Transverse colon (tissue), 4 donors: Measurements from ENCODE around the gene ARFGAP3. TPM values are rescaled to one million over a fixed set of nuclear protein-coding genes. Genes with fewer than 3 reads are reported as not detected.

Source experiments
- DNase-seq: peaks from one replicate; pipeline ENCODE4 v3.0.0-alpha.2; 2019
- H3K27ac ChIP-seq, 4 donors: fragments of 200-600 bp; sonication (generic); 2 replicates each; pipeline ENCODE4 v1.5.1; 2016 to 2018; ENCODE audit warnings: inconsistent platforms in 4 of 4
- H3K27me3 ChIP-seq: fragments of 200-600 bp; sonication (generic); 2 replicates; pipeline ENCODE4 v1.5.1; 2017; ENCODE audit warnings: inconsistent platforms
- H3K36me3 ChIP-seq, 4 donors: fragments of 200-600 bp; sonication (generic); 2 replicates each; pipeline ENCODE4 v1.5.1; 2017 to 2019; ENCODE audit warnings: inconsistent platforms in 4 of 4
- H3K4me1 ChIP-seq, 4 donors: fragments of 200-600 bp; sonication (generic); 2 replicates each; pipeline ENCODE4 v1.5.1; 2017 to 2020; ENCODE audit warnings: inconsistent platforms in 4 of 4
- H3K4me3 ChIP-seq, 4 donors: fragments of 200-600 bp; sonication (generic); 1 replicate in 1 of 4; 2 replicates in 3 of 4; pipeline versions ENCODE4 v1.5.1 to v1.6.1; 2017 to 2019; ENCODE audit warnings: inconsistent platforms in 4 of 4
- H3K9me3 ChIP-seq, 2 donors: fragments of 200-600 bp; sonication (generic); 2 replicates each; pipeline ENCODE4 v1.5.1; 2017 to 2019; ENCODE audit warnings: inconsistent platforms in 2 of 2
- EP300 ChIP-seq: sonication (generic); formaldehyde crosslinking; IDR thresholded peaks from one replicate; pipeline ENCODE4 v1.6.1; 2017; ENCODE audit warnings: antibody characterized with exemption, low read depth
- POLR2A ChIP-seq: fragments of 450-650 bp; IDR thresholded peaks from one replicate; pipeline ENCODE4 v1.6.1; 2016; ENCODE audit warnings: antibody characterized with exemption, mild to moderate bottlenecking, moderate library complexity
- POLR2AphosphoS5 ChIP-seq, 3 donors: sonication (generic); formaldehyde crosslinking; IDR thresholded peaks; one replicate each; pipeline ENCODE4 v1.6.1; 2016; ENCODE audit warnings: antibody characterized with exemption in 3 of 3
- WGBS, 2 donors: methylation state at CpG; one replicate each; pipeline ENCODE4 v1.1.5; 2018; ENCODE audit warnings: low coverage in 1 of 2; 5-methylcytosine and 5-hydroxymethylcytosine counted together
- in situ Hi-C, 4 donors: fragments of 200-750 bp; cut with MboI; loops; one replicate each; pipeline versions ENCODE4 v1.15.0 to v1.15.1; 2017; ENCODE audit warnings: low sequenced_read_pairs in 3 of 4, low pct_ligation_motif_present in 1 of 4, low pct_unique_long_range_greater_than_20kb in 1 of 4
- intact Hi-C: fragments of 100-400 bp; cut with DNase I; formaldehyde crosslinking; loops from one replicate; pipeline ENCODE4 v1.15.1; 2023; ENCODE audit warnings: low total_unique reads
- total RNA-seq, 4 donors: library from RNA; depleted of rRNA; stranded (reverse); fragments of >200 nt; gene quantifications; one replicate each; pipeline ENCODE4 v1.1.0, GENCODE V29; 2016
- TF ChIP-seq, protein P1 (sequence below), 5 experiments: fragments of 200-600 bp in 3 of 5; fragments of 450-650 bp in 2 of 5; sonication (generic) in 3 of 5; IDR thresholded peaks; 1 replicate in 2 of 5; 2 replicates in 3 of 5; pipeline ENCODE4 v1.5.1; 2016 to 2017; ENCODE audit warnings: antibody characterized with exemption in 5 of 5, inconsistent platforms in 3 of 5, mild to moderate bottlenecking in 2 of 5, moderate library complexity in 1 of 5

Gene ARFGAP3
- total RNA-seq, 4 donors from 2014 or later, result 24.3 to 43.5 (median 33.3) TPM

DNA sequence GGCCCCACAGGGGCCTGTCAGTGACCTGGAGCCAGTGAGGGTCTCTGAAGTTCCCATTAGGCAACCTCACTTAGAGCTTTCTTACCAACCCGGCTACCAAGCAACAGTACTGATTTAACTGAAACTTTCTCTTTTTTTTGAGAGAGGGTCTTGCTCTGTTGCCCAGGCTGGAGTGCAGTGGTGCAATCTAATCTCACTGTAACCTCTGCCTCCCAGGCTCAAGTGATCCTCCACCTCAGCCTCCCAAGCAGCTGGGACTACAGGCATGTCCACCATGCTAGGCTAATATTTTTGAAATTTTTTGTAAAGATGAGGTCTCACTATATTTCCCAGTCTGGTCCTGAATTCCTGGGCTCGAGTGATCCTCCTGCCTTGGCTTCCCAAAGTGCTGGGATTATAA, 42.5 kb downstream of the ARFGAP3 start:
- TF ChIP-seq POLR2AphosphoS5 (IDR thresholded peaks at IDR 0.05), result no peak
- TF ChIP-seq EP300, result no peak
- TF ChIP-seq, protein P1, sequence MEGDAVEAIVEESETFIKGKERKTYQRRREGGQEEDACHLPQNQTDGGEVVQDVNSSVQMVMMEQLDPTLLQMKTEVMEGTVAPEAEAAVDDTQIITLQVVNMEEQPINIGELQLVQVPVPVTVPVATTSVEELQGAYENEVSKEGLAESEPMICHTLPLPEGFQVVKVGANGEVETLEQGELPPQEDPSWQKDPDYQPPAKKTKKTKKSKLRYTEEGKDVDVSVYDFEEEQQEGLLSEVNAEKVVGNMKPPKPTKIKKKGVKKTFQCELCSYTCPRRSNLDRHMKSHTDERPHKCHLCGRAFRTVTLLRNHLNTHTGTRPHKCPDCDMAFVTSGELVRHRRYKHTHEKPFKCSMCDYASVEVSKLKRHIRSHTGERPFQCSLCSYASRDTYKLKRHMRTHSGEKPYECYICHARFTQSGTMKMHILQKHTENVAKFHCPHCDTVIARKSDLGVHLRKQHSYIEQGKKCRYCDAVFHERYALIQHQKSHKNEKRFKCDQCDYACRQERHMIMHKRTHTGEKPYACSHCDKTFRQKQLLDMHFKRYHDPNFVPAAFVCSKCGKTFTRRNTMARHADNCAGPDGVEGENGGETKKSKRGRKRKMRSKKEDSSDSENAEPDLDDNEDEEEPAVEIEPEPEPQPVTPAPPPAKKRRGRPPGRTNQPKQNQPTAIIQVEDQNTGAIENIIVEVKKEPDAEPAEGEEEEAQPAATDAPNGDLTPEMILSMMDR (IDR thresholded peaks at IDR 0.05), result no peak
- no peak for TF ChIP-seq POLR2A
- in situ Hi-C loops (no loop called here), intact Hi-C loops (no loop called here)
- no peaks in the 10 kb centered on the region for H3K9me3 ChIP-seq
- H3K4me3 ChIP-seq, result no peak overlapping the region
- DNase-seq, result no peak
- no peaks in the 10 kb centered on the region for H3K27me3 ChIP-seq
- H3K36me3 ChIP-seq, result peaks cover 0 to 33% (median 3%) of the 10 kb centered on the region in 4 donors
- H3K27ac ChIP-seq, result no peak overlapping the region
- H3K4me1 ChIP-seq, result peaks cover 0 to 8% (median 3%) of the 10 kb centered on the region in 4 donors
- 75 to 89% methylated on average over 1 to 2 of the region's 2 CpGs for WGBS, 2 donors

DNA sequence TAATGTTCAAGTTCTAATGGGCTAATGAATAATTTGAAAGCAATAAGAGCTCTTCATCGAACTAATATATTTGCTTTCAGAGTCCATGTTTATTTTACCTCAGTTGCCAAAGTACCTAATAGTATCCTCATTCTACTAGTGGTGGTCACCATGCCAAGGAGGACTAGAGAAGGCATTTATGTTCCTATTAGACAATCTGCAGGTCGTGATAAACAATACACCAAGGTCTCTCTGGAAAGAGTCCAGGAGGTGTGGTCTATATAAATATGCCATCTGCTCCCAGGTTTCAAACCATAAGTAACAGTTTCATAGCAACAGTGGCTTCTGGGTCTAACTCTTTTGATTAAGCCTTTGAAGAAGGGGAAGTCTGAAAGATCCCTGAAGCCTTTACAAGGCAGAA, 42.9 kb downstream of the ARFGAP3 start:
- in situ Hi-C loops, result no loop called here

DNA sequence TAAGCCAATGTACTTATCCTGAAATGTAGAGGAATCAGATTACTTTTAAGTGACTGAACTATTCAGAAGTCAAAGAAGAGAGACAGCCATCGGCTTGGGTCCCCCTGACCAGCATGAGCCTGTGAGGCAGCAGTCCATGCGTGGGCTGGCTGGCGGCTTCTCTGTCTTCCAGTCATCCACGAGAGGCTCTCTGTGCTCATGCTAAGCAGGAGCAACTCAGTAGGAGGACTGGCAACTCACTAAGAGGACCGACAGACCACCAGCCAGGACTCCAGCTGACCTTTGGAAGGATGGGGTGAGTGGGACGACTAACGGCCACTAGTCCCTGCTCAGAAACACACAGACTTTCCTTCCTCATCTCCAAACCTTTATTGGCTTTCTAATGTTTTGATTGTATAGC, 43.6 kb downstream of the ARFGAP3 start:
- intact Hi-C loops, result no loop called here
- Histone ChIP-seq H3K4me3 (no peak overlapping the region), H3K4me1 (peaks cover 0 to 8% (median 3%) of the 10 kb centered on the region in 4 donors), H3K36me3 (peaks cover 0 to 36% (median 6%) of the 10 kb centered on the region in 4 donors), H3K27ac (no peak overlapping the region), H3K27me3 (no peaks in the 10 kb centered on the region), H3K9me3 (no peaks in the 10 kb centered on the region)
- WGBS, 2 donors, result 86 to 90% methylated on average over 2 to 7 of the region's 7 CpGs
- DNase-seq, result no peak
- in situ Hi-C loops, result no loop called here
- TF ChIP-seq POLR2AphosphoS5 (IDR thresholded peaks at IDR 0.05) (no peak), EP300 (no peak), POLR2A (no peak)
- TF ChIP-seq, protein P1 (IDR thresholded peaks at IDR 0.05), result no peak

More for the DNA sequence above, 42.9 kb downstream of the ARFGAP3 start:
- TF ChIP-seq POLR2A, result no peak
- TF ChIP-seq POLR2AphosphoS5 (IDR thresholded peaks at IDR 0.05), result no peak
- TF ChIP-seq, protein P1 (IDR thresholded peaks at IDR 0.05), result no peak
- TF ChIP-seq EP300, result no peak
- DNase-seq, result no peak
- Histone ChIP-seq H3K4me3 (no peak overlapping the region), H3K36me3 (peaks cover 0 to 33% (median 3%) of the 10 kb centered on the region in 4 donors), H3K9me3 (no peaks in the 10 kb centered on the region), H3K27me3 (no peaks in the 10 kb centered on the region), H3K27ac (no peak overlapping the region), H3K4me1 (peaks cover 0 to 8% (median 3%) of the 10 kb centered on the region in 4 donors)
- intact Hi-C loops, result no loop called here
- 39 to 50% methylated on average over 1 to 2 of the region's 2 CpGs for WGBS, 2 donors

DNA sequence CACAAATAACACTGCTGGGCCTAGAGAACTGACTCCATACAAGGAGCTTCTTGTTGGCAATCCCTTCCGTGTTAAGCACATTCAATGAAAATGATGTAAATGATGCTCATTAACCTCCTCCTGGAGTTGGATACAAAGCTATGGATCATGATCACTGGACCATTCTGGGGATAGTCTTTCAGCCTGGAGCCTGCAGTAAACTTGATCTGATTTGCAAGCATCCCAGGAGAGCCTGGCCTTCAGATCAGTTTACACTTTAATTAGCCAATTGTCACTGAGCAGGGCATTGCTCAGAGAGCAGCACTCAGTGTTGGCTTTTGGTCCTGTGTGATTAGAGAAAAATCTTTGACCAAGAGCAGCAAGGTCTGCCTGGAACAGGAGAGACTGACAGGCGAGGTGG, 45.6 kb downstream of the ARFGAP3 start:
- no peak for TF ChIP-seq POLR2AphosphoS5 (IDR thresholded peaks at IDR 0.05)
- TF ChIP-seq, protein P1 (IDR thresholded peaks at IDR 0.05), result no peak
- no peak for TF ChIP-seq POLR2A
- TF ChIP-seq EP300, result no peak
- Histone ChIP-seq H3K27ac (no peak overlapping the region), H3K9me3 (no peaks in the 10 kb centered on the region), H3K4me3 (no peak overlapping the region), H3K27me3 (no peaks in the 10 kb centered on the region), H3K36me3 (peaks cover 0 to 51% (median 15%) of the 10 kb centered on the region in 4 donors), H3K4me1 (peaks cover 0 to 8% (median 3%) of the 10 kb centered on the region in 4 donors)
- 78% methylated on average over 2 of the region's 2 CpGs; no CpG with 5 or more reads in 1 of the 2 donors for WGBS, 2 donors
- no peak for DNase-seq
- intact Hi-C loops, result no loop called here
- in situ Hi-C loops, result no loop called here
